T-helper 17 cell (primary cell): ENCODE results near the gene AKAP1. TPM values are rescaled to one million over a fixed set of nuclear protein-coding genes. Genes with fewer than 3 reads are reported as not detected.

ENCODE experiments used
- ATAC-seq: fragments of 150-1000 bp; cut with Tn5 transposase; 2 replicates; pipeline ENCODE4 v1.10.0; 2021; ENCODE audit warnings: mild to moderate bottlenecking, moderate library complexity
- DNase-seq, 3 donors: peaks; one replicate each; pipeline versions ENCODE4 v3.0.0 to v3.0.0-alpha.2; 2020 to 2021
- H3K9me3 ChIP-seq: one replicate; pipeline ENCODE4 v1.7.0; 2013; ENCODE audit warnings: low read length, mild to moderate bottlenecking; ENCODE audit not compliant: control insufficient read depth, poor library complexity, severe bottlenecking
- H3K27ac Mint-ChIP-seq: one replicate; pipeline ENCODE4 v1.8.0; 2022; ENCODE audit warnings: mild to moderate bottlenecking, moderate library complexity, mixed read lengths
- H3K27me3 Mint-ChIP-seq: one replicate; pipeline ENCODE4 v1.8.0; 2022; ENCODE audit warnings: mixed read lengths
- H3K36me3 Mint-ChIP-seq: one replicate; pipeline ENCODE4 v1.8.0; 2022; ENCODE audit warnings: low read depth, mixed read lengths
- H3K4me1 Mint-ChIP-seq: one replicate; pipeline ENCODE4 v1.8.0; 2022; ENCODE audit warnings: mild to moderate bottlenecking, mixed read lengths
- H3K4me3 Mint-ChIP-seq: one replicate; pipeline ENCODE4 v1.8.0; 2022; ENCODE audit warnings: mild to moderate bottlenecking, moderate library complexity, mixed read lengths
- total RNA-seq, 4 donors: library from RNA in 2 of 4; stranded (reverse) in 2 of 4; gene quantifications; one replicate each; pipeline ENCODE4 v1.2.3 and lab custom pipeline; 2022 to 2026

AKAP1 gene
- total RNA-seq, 2 donors from 2014 or later: 25.8 to 26.3 TPM

GRCh38 chr17:57151798-57152197 lies 66.8 kb downstream of the AKAP1 start:
- no peak overlapping the region for H3K27ac Mint-ChIP-seq
- DNase-seq (no peak), ATAC-seq (no peak)
- H3K27me3 Mint-ChIP-seq: peaks cover 49% of the 10 kb centered on the region
- no peaks in the 10 kb centered on the region for H3K9me3 ChIP-seq
- H3K36me3 Mint-ChIP-seq: no peaks in the 10 kb centered on the region
- H3K4me3 Mint-ChIP-seq: no peak overlapping the region
- H3K4me1 Mint-ChIP-seq: no peaks in the 10 kb centered on the region

GRCh38 chr17:57152967-57153528 lies 68.0 kb downstream of the AKAP1 start:
- H3K4me3 Mint-ChIP-seq: no peak overlapping the region
- no peaks in the 10 kb centered on the region for H3K4me1 Mint-ChIP-seq
- H3K27me3 Mint-ChIP-seq: peaks cover 45% of the 10 kb centered on the region
- no peak for ATAC-seq
- no peaks in the 10 kb centered on the region for H3K9me3 ChIP-seq
- H3K36me3 Mint-ChIP-seq: no peaks in the 10 kb centered on the region
- H3K27ac Mint-ChIP-seq: no peak overlapping the region
- no peak for DNase-seq

DNA sequence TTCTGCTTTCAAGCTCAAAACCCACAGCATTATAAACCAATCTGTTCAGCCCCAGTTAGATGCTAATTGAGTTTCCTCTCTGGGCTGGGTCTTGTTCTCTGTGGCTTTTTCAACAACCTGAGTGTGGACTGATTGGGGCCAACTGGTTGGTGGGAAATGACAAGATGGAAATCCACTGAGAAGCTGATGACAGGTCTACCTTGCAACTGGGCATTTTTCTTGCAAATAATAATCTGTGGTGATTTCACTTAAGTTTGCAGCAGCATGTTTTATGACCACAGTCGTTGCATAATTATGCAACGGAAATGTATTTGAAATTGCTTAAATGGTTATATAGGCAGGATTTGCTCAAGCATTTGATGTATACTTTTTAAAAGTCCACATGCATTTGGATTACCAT lies 69.9 kb downstream of the AKAP1 start:
- no peak overlapping the region for H3K4me3 Mint-ChIP-seq
- DNase-seq: no peak
- H3K36me3 Mint-ChIP-seq: no peaks in the 10 kb centered on the region
- no peaks in the 10 kb centered on the region for H3K9me3 ChIP-seq
- no peak overlapping the region for H3K27ac Mint-ChIP-seq
- ATAC-seq: no peak
- no peaks in the 10 kb centered on the region for H3K4me1 Mint-ChIP-seq
- peaks cover 34% of the 10 kb centered on the region for H3K27me3 Mint-ChIP-seq

GRCh38 chr17:57158325-57158724 lies 73.3 kb downstream of the AKAP1 start:
- H3K36me3 Mint-ChIP-seq: no peaks in the 10 kb centered on the region
- no peaks in the 10 kb centered on the region for H3K4me1 Mint-ChIP-seq
- H3K27ac Mint-ChIP-seq: no peak overlapping the region
- no peaks in the 10 kb centered on the region for H3K9me3 ChIP-seq
- no peak for DNase-seq
- no peak for ATAC-seq
- H3K27me3 Mint-ChIP-seq: peaks cover 14% of the 10 kb centered on the region
- H3K4me3 Mint-ChIP-seq: no peak overlapping the region

GRCh38 chr17:57158795-57159194 lies 73.7 kb downstream of the AKAP1 start:
- no peaks in the 10 kb centered on the region for H3K9me3 ChIP-seq
- Mint-ChIP-seq H3K27me3 (peaks cover 18% of the 10 kb centered on the region), H3K27ac (no peak overlapping the region), H3K4me1 (no peaks in the 10 kb centered on the region), H3K36me3 (no peaks in the 10 kb centered on the region), H3K4me3 (no peak overlapping the region)
- ATAC-seq: no peak
- DNase-seq: no peak

- no peak for DNase-seq
- H3K4me1 Mint-ChIP-seq: no peaks in the 10 kb centered on the region
- no peaks in the 10 kb centered on the region for H3K36me3 Mint-ChIP-seq
- H3K27ac Mint-ChIP-seq: no peak overlapping the region
- ATAC-seq: no peak
- no peak overlapping the region for H3K4me3 Mint-ChIP-seq
- peaks cover 22% of the 10 kb centered on the region for H3K27me3 Mint-ChIP-seq
- H3K9me3 ChIP-seq: no peaks in the 10 kb centered on the region
Observed at GRCh38 chr17:57160624-57161023, 75.6 kb downstream of the AKAP1 start.

- no peaks in the 10 kb centered on the region for H3K9me3 ChIP-seq
- DNase-seq (no peak), ATAC-seq (no peak)
- Mint-ChIP-seq H3K4me3 (no peak overlapping the region), H3K27ac (no peak overlapping the region), H3K27me3 (peaks cover 41% of the 10 kb centered on the region), H3K36me3 (no peaks in the 10 kb centered on the region), H3K4me1 (no peaks in the 10 kb centered on the region)
Observed at GRCh38 chr17:57164814-57165213, 79.8 kb downstream of the AKAP1 start.

- H3K9me3 ChIP-seq: no peaks in the 10 kb centered on the region
- ATAC-seq (no peak), DNase-seq (no peak)
- no peak overlapping the region for H3K27ac Mint-ChIP-seq
- no peaks in the 10 kb centered on the region for H3K36me3 Mint-ChIP-seq
- H3K4me3 Mint-ChIP-seq: no peak overlapping the region
- H3K4me1 Mint-ChIP-seq: no peaks in the 10 kb centered on the region
- peaks cover 48% of the 10 kb centered on the region for H3K27me3 Mint-ChIP-seq
Observed at GRCh38 chr17:57165754-57166153, 80.7 kb downstream of the AKAP1 start.

- Mint-ChIP-seq H3K36me3 (no peaks in the 10 kb centered on the region), H3K27ac (no peak overlapping the region)
- H3K9me3 ChIP-seq: no peaks in the 10 kb centered on the region
Observed at GRCh38 chr17:57166803-57167202, 81.8 kb downstream of the AKAP1 start.

DNA sequence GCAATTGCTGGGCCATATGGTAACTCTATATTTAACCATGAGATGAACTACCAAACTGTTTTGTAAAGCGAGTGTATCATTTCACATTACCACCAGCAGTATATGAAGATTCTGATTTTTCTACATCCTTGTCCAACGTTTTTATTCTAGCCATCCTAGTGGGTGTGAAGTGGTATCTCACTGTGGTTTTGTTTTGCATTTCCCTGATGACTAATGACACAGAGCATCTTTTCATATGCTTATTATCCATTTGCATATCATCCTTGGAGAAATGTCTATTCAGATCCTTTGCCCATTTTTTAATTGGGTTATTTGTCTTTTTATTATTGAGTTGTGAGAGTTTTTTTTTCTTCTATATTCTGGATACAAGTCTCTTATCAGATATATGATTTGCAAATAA lies 83.6 kb downstream of the AKAP1 start:
- Mint-ChIP-seq H3K27ac (no peak overlapping the region), H3K27me3 (peaks cover 59% of the 10 kb centered on the region), H3K36me3 (no peaks in the 10 kb centered on the region), H3K4me3 (no peak overlapping the region), H3K4me1 (peaks cover 4% of the 10 kb centered on the region)
- DNase-seq (no peak), ATAC-seq (no peak)
- no peaks in the 10 kb centered on the region for H3K9me3 ChIP-seq

More at GRCh38 chr17:57166803-57167202, 81.8 kb downstream of the AKAP1 start:
- no peaks in the 10 kb centered on the region for H3K4me1 Mint-ChIP-seq
- H3K27me3 Mint-ChIP-seq: peaks cover 56% of the 10 kb centered on the region
- no peak overlapping the region for H3K4me3 Mint-ChIP-seq
- no peak for ATAC-seq
- no peak for DNase-seq

GRCh38 chr17:57170866-57171265 lies 85.8 kb downstream of the AKAP1 start:
- Mint-ChIP-seq H3K4me1 (peaks cover 4% of the 10 kb centered on the region), H3K36me3 (no peaks in the 10 kb centered on the region), H3K27me3 (peaks cover 73% of the 10 kb centered on the region), H3K4me3 (no peak overlapping the region), H3K27ac (no peak overlapping the region)
- no peaks in the 10 kb centered on the region for H3K9me3 ChIP-seq
- ATAC-seq (no peak), DNase-seq (no peak)

Other genes with a start within 250 kb of the AKAP1 start
- gene TRIM25, start 171.2 kb upstream of the AKAP1 start, total RNA-seq: 10 to 100 TPM; 40.2 to 46.3 TPM
- gene COIL, start 124.2 kb upstream of the AKAP1 start, total RNA-seq: 10 to 100 TPM; 14.0 to 19.6 TPM
- gene SCPEP1, start 107.1 kb upstream of the AKAP1 start, total RNA-seq: 10 to 100 TPM; 17.7 to 21.9 TPM
- 100 to 1,000 TPM; 148 to 151 TPM for gene MSI2, start 171.3 kb downstream of the AKAP1 start, total RNA-seq